Smooth muscle cell (in vitro differentiated cells): ENCODE data around the gene UCP2. TPM values are rescaled to one million over a fixed set of nuclear protein-coding genes. Genes with fewer than 3 reads are reported as not detected.

Experiments
- DNase-seq: peaks from one replicate; lab custom pipeline; 2025; ENCODE audit not compliant: unreplicated experiment; lab: John Stamatoyannopoulos, UW
- H2AFZ ChIP-seq: fragments of 200-600 bp; sonication (generic); 2 replicates; pipeline ENCODE4 v1.6.0; 2016; ENCODE audit warnings: antibody characterized with exemption, low read depth, mild to moderate bottlenecking
- H3F3A ChIP-seq: fragments of 200-600 bp; sonication (generic); 2 replicates; pipeline ENCODE4 v1.6.0; 2017; ENCODE audit warnings: antibody characterized with exemption, low read depth
- H3K27ac ChIP-seq: fragments of 200-600 bp; sonication (generic); 2 replicates; pipeline ENCODE4 v1.5.1; 2016; ENCODE audit warnings: low read depth, mild to moderate bottlenecking
- H3K27me3 ChIP-seq: fragments of 200-600 bp; sonication (generic); 2 replicates; pipeline ENCODE4 v1.6.1; 2016; ENCODE audit warnings: low read depth, mild to moderate bottlenecking
- H3K36me3 ChIP-seq: fragments of 200-600 bp; sonication (generic); 2 replicates; pipeline ENCODE4 v1.5.1; 2016; ENCODE audit warnings: low read depth
- H3K4me1 ChIP-seq: fragments of 200-600 bp; sonication (generic); 2 replicates; pipeline ENCODE4 v1.5.1; 2016; ENCODE audit warnings: low read depth
- H3K4me2 ChIP-seq: fragments of 200-600 bp; sonication (generic); 2 replicates; pipeline ENCODE4 v1.6.0; 2016; ENCODE audit warnings: mild to moderate bottlenecking
- H3K4me3 ChIP-seq: fragments of 200-600 bp; sonication (generic); 2 replicates; pipeline ENCODE4 v1.5.1; 2016; ENCODE audit warnings: mild to moderate bottlenecking
- H3K79me2 ChIP-seq: fragments of 200-600 bp; sonication (generic); 2 replicates; pipeline ENCODE4 v1.6.0; 2016; ENCODE audit warnings: low read depth, mild to moderate bottlenecking
- H3K9ac ChIP-seq: fragments of 200-600 bp; sonication (generic); 2 replicates; pipeline ENCODE4 v1.6.0; 2016; ENCODE audit warnings: low read depth
- H3K9me3 ChIP-seq: fragments of 200-600 bp; sonication (generic); replicated peaks from 2 replicates; pipeline ENCODE4 v1.5.1; 2016; ENCODE audit warnings: low read depth
- H4K20me1 ChIP-seq: fragments of 200-600 bp; sonication (generic); 2 replicates; pipeline ENCODE4 v1.6.0; 2016; ENCODE audit warnings: low read depth
- CTCF ChIP-seq: fragments of 200-600 bp; sonication (generic); IDR thresholded peaks from 2 replicates; pipeline ENCODE4 v1.5.1; 2017; ENCODE audit warnings: borderline replicate concordance, mild to moderate bottlenecking, antibody characterized with exemption; ENCODE audit not compliant: insufficient read depth, poor library complexity, severe bottlenecking
- WGBS: methylation state at CpG from one replicate; pipeline ENCODE4 v1.1.7; 2016; ENCODE audit warnings: low lambda C conversion rate; 5-methylcytosine and 5-hydroxymethylcytosine counted together
- polyA plus RNA-seq: library from polyadenylated mRNA; unstranded; fragments of >200 nt; fragmentation: Nextera tagmentation; extraction: Ambion mirVana; gene quantifications from 2 replicates; pipeline ENCODE4 v1.2.1, GENCODE V29; 2016
- total RNA-seq: library from RNA; depleted of rRNA; stranded (reverse); fragments of >200 nt; gene quantifications from 2 replicates; pipeline ENCODE4 v1.2.3, GENCODE V29; 2014

UCP2 gene
- total and polyA plus RNA-seq, 2 experiments from 2014 or later: 0.67 to 8.2 TPM

- Histone ChIP-seq H2AFZ (no peak overlapping the region), H3K4me1 (no peaks in the 10 kb centered on the region), H3F3A (no peaks in the 10 kb centered on the region), H3K27me3 (no peaks in the 10 kb centered on the region), H4K20me1 (no peaks in the 10 kb centered on the region), H3K4me2 (no peak overlapping the region), H3K36me3 (no peaks in the 10 kb centered on the region), H3K79me2 (no peaks in the 10 kb centered on the region), H3K4me3 (no peak overlapping the region), H3K9me3 (no peaks in the 10 kb centered on the region), H3K9ac (no peak overlapping the region), H3K27ac (no peak overlapping the region)
- WGBS: 89% methylated on average over 24 of the region's 25 CpGs
- no peak for TF ChIP-seq CTCF
- DNase-seq: no peak
These were observed 24.8 kb downstream of the UCP2 start for GRCh38 chr11:73957654-73958361.

- H3K4me2 ChIP-seq: no peak overlapping the region
- H3K27me3 ChIP-seq: no peaks in the 10 kb centered on the region
- no peaks in the 10 kb centered on the region for H4K20me1 ChIP-seq
- H3K9ac ChIP-seq: no peak overlapping the region
- H2AFZ ChIP-seq: no peak overlapping the region
- no peak overlapping the region for H3K4me3 ChIP-seq
- H3K79me2 ChIP-seq: no peaks in the 10 kb centered on the region
- no peaks in the 10 kb centered on the region for H3K36me3 ChIP-seq
- H3K27ac ChIP-seq: no peak overlapping the region
- no peaks in the 10 kb centered on the region for H3K9me3 ChIP-seq
- no peak for DNase-seq
- no peaks in the 10 kb centered on the region for H3F3A ChIP-seq
- no peaks in the 10 kb centered on the region for H3K4me1 ChIP-seq
- 86% methylated on average over 28 of the region's 29 CpGs for WGBS
- TF ChIP-seq CTCF: no peak
These were observed 25.6 kb downstream of the UCP2 start for GRCh38 chr11:73956876-73957653.

GRCh38 chr11:73951797-73952196 is 30.8 kb downstream of the UCP2 start:
- no peaks in the 10 kb centered on the region for H3F3A ChIP-seq
- H3K27ac ChIP-seq: no peak overlapping the region
- WGBS: 96% methylated on average over 7 of the region's 7 CpGs
- H3K27me3 ChIP-seq: no peaks in the 10 kb centered on the region
- TF ChIP-seq CTCF: no peak
- DNase-seq: no peak
- H3K4me3 ChIP-seq: no peak overlapping the region
- no peak overlapping the region for H3K9ac ChIP-seq
- H3K79me2 ChIP-seq: no peaks in the 10 kb centered on the region
- no peaks in the 10 kb centered on the region for H3K9me3 ChIP-seq
- no peaks in the 10 kb centered on the region for H3K4me1 ChIP-seq
- no peak overlapping the region for H3K4me2 ChIP-seq
- H3K36me3 ChIP-seq: no peaks in the 10 kb centered on the region
- no peaks in the 10 kb centered on the region for H4K20me1 ChIP-seq
- H2AFZ ChIP-seq: no peak overlapping the region
